Activated naive CD8-positive, alpha-beta T cell (primary cell): ENCODE measurements around the gene TUBGCP3.
"Not testable (repeated sequence)": the region's sequence is repeated elsewhere in the genome, so short reads cannot be mapped to it uniquely, and the experiment has no call there.

ENCODE experiments used
- H3K27ac Mint-ChIP-seq: one replicate; pipeline ENCODE4 v1.8.0; 2021; ENCODE audit warnings: mixed read lengths
- H3K27me3 Mint-ChIP-seq: one replicate; pipeline ENCODE4 v1.8.0; 2021; ENCODE audit warnings: mixed read lengths
- H3K36me3 Mint-ChIP-seq: one replicate; pipeline ENCODE4 v1.8.0; 2021; ENCODE audit warnings: mixed read lengths
- H3K4me1 Mint-ChIP-seq: one replicate; pipeline ENCODE4 v1.8.0; 2021; ENCODE audit warnings: low read depth, mixed read lengths
- H3K4me3 Mint-ChIP-seq: one replicate; pipeline ENCODE4 v1.8.0; 2021; ENCODE audit warnings: mild to moderate bottlenecking, mixed read lengths
- H3K9me3 Mint-ChIP-seq: one replicate; pipeline ENCODE4 v1.8.0; 2021; ENCODE audit warnings: low read depth, mixed read lengths

TUBGCP3 gene

DNA sequence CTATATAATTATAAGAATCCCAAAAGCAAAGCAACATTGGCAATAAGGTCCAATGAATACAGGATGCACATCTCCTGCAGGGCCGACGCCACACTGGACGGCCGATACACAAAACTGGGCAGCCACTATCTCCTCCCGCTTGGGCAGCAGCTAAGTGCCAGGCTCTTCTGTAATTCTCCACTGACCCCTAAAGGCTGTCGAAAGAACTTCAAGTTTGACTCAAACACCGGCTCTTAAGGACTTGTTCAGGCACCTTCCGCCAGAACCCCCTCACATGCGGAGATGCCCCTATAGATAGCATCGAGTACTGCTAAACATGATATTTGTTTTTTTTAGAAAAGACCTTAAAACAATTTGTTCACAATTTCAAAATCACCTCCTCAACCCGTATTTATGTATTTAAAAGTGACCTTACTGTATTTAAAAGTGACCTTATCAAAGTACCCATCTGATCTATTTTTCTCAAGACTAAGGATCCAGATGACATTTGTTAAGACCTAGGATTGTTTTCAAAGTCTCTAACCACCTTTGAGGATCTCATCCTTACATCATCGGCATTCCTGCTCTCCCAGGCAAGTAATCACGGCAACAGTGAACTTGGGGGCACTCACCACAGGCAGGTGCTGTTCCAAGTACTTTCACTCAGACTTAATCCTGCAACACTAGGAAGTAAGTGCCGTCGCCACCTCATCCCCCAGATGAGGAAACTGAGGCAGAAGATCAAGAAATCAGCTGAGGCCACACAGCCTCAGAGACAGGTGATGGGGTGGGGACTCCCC is 77.8 kb downstream of the TUBGCP3 start:
- Mint-ChIP-seq H3K4me3 (no peak overlapping the region), H3K9me3 (no peaks in the 10 kb centered on the region), H3K4me1 (no peaks in the 10 kb centered on the region), H3K27me3 (no peaks in the 10 kb centered on the region), H3K36me3 (peaks cover 16% of the 10 kb centered on the region), H3K27ac (no peak overlapping the region)

GRCh38 chr13:112509190-112509589 is 78.8 kb downstream of the TUBGCP3 start:
- Mint-ChIP-seq H3K9me3 (no peaks in the 10 kb centered on the region), H3K27me3 (no peaks in the 10 kb centered on the region), H3K27ac (no peak overlapping the region), H3K4me1 (no peaks in the 10 kb centered on the region), H3K4me3 (no peak overlapping the region), H3K36me3 (peaks cover 11% of the 10 kb centered on the region)

GRCh38 chr13:112506046-112506445 is 81.9 kb downstream of the TUBGCP3 start:
- H3K27ac Mint-ChIP-seq, result no peak overlapping the region
- no peaks in the 10 kb centered on the region for H3K9me3 Mint-ChIP-seq
- H3K4me1 Mint-ChIP-seq, result no peaks in the 10 kb centered on the region
- peaks cover 14% of the 10 kb centered on the region for H3K36me3 Mint-ChIP-seq
- no peak overlapping the region for H3K4me3 Mint-ChIP-seq
- no peaks in the 10 kb centered on the region for H3K27me3 Mint-ChIP-seq

DNA sequence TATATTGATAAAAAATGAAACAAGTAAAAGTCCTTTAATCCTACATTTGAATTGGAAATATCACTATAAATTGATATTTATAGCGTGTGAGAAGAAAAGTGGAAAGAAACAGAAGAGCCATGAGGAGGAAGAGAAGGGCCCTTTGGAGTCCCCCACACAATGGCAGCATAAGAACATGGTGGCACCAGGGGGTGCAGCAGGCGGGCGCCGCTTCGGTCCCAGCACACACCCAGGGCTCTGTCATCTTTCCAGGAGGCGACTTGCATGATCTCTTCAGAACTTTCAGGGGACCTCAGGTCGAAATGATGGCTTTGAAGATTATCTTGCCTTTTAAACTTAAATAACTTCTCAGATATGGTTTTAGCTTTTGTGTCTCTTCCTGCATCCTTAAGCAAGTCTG is 91.8 kb downstream of the TUBGCP3 start:
- no peaks in the 10 kb centered on the region for H3K4me1 Mint-ChIP-seq
- H3K27me3 Mint-ChIP-seq, result no peaks in the 10 kb centered on the region
- H3K27ac Mint-ChIP-seq, result no peak overlapping the region
- no peak overlapping the region for H3K4me3 Mint-ChIP-seq
- H3K36me3 Mint-ChIP-seq, result peaks cover 8% of the 10 kb centered on the region
- no peaks in the 10 kb centered on the region for H3K9me3 Mint-ChIP-seq

- no peaks in the 10 kb centered on the region for H3K27me3 Mint-ChIP-seq
- no peaks in the 10 kb centered on the region for H3K9me3 Mint-ChIP-seq
- H3K36me3 Mint-ChIP-seq, result peaks cover 6% of the 10 kb centered on the region
- H3K4me1 Mint-ChIP-seq, result no peaks in the 10 kb centered on the region
- H3K4me3 Mint-ChIP-seq, result no peak overlapping the region
- H3K27ac Mint-ChIP-seq, result no peak overlapping the region
Observed at GRCh38 chr13:112495465-112495864, 92.5 kb downstream of the TUBGCP3 start.

- Mint-ChIP-seq H3K36me3 (peaks cover 25% of the 10 kb centered on the region), H3K27ac (no peak overlapping the region), H3K27me3 (no peaks in the 10 kb centered on the region), H3K4me3 (no peak overlapping the region), H3K4me1 (no peaks in the 10 kb centered on the region), H3K9me3 (no peaks in the 10 kb centered on the region)
Observed at GRCh38 chr13:112489199-112489598, 98.8 kb downstream of the TUBGCP3 start.

GRCh38 chr13:112488343-112489050 is 99.5 kb downstream of the TUBGCP3 start:
- H3K36me3 Mint-ChIP-seq, result peaks cover 28% of the 10 kb centered on the region
- H3K27ac Mint-ChIP-seq, H3K4me3 Mint-ChIP-seq, H3K4me1 Mint-ChIP-seq, H3K9me3 Mint-ChIP-seq, H3K27me3 Mint-ChIP-seq: not testable (repeated sequence)

GRCh38 chr13:112487127-112487517 is 100.8 kb downstream of the TUBGCP3 start:
- H3K4me1 Mint-ChIP-seq, result no peaks in the 10 kb centered on the region
- H3K4me3 Mint-ChIP-seq, result no peak overlapping the region
- H3K9me3 Mint-ChIP-seq, result peaks cover 4% of the 10 kb centered on the region
- no peaks in the 10 kb centered on the region for H3K27me3 Mint-ChIP-seq
- peaks cover 41% of the 10 kb centered on the region for H3K36me3 Mint-ChIP-seq
- H3K27ac Mint-ChIP-seq, result no peak overlapping the region

DNA sequence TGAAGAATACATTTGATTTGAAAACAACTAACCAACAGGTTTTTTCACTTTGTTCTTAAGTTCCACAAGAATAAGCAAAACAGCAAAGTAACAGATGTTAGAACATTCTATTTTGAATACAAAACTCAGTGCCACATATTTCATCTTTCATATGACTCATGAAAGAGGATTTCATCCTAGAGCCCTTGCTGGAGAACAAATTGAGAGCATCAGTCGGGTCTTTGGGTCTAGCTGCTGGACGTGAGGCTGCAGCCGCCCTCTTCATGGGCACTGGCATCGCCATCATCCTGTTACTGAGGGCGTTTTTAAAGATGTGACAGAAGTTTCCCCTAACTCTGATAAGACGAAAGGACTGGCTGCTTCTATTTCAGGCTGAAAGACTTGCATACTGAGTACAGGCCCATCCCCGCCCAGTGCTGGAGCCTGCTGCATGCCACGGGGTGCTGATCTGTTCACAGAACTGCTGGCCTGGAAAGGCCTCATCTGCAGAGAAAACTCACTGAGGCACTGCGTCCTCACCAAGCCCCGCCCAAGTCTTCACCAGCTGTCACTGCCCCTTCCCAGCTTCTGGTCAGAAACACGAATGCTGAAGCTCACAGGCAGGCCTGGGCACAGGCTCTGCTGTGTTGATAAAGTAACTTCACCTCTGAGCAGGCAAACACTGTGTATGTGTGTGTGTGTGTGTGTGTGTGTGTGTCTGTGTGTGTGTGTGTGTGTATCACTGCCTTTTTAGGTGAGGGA is 101.4 kb downstream of the TUBGCP3 start:
- peaks cover 7% of the 10 kb centered on the region for H3K9me3 Mint-ChIP-seq
- no peaks in the 10 kb centered on the region for H3K4me1 Mint-ChIP-seq
- no peak overlapping the region for H3K27ac Mint-ChIP-seq
- H3K36me3 Mint-ChIP-seq, result peaks cover 41% of the 10 kb centered on the region
- no peak overlapping the region for H3K4me3 Mint-ChIP-seq
- H3K27me3 Mint-ChIP-seq, result no peaks in the 10 kb centered on the region

DNA sequence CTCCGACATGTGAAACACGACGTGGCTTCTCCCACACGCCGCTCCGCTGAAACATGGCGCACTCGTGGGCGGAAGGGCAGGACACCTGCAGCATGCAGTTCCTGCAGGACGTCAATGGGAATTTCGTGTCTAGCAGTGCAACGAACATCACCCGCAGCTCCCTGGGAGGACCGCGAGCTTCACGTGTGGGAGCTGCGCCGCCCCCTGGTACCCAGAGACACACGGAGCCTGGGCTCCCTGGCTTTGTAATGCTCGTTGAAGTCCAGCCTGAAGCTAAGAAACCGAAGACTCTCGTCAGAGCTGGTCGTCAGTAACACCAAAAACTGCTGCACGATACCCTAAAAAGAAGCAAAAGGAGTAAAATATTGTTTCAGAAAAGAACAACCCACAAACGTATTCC is 102.1 kb downstream of the TUBGCP3 start:
- H3K4me1 Mint-ChIP-seq, H3K4me3 Mint-ChIP-seq, H3K27ac Mint-ChIP-seq, H3K27me3 Mint-ChIP-seq: not testable (repeated sequence)
- Mint-ChIP-seq H3K36me3 (peaks cover 39% of the 10 kb centered on the region), H3K9me3 (peaks cover 13% of the 10 kb centered on the region)

DNA sequence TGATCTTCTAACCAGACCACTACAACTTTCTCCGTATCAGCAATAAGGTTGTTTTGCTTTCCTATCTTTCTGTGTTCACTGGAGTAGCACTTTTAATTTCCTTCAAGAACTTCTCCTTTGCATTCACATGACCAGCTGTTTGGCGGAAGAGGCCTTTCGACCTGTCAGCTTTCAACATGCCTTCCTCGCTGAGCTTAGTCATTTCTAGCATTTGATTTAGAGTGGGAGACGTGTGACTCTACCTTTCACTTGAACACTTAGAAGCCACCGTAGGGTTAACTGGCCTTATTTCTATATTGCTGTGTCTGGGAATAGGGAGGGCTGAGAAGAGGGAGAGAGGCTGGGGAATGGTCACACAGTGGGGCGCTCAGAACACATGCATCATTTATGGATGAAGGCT is 104.7 kb downstream of the TUBGCP3 start:
- Mint-ChIP-seq H3K27ac (no peak overlapping the region), H3K4me1 (no peaks in the 10 kb centered on the region), H3K9me3 (peaks cover 13% of the 10 kb centered on the region), H3K4me3 (no peak overlapping the region), H3K36me3 (peaks cover 34% of the 10 kb centered on the region), H3K27me3 (no peaks in the 10 kb centered on the region)

DNA sequence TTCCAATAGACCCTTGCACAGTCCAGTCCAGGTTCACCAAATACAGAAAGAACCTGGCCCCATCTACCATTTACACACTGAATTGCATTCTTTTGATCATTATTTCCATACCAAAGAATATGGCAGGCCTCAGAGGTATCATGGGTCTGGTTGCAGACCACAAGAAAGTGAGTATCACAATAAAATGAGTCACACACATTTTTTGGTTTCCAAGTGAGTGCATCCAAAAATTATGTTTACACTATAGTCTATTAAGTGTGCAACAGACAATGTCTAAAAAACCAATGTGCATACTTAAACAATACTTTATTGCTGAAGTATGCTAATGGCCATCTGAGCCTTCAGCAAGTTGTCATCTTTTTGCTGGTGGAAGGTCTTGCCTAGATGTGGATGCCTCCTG is 106.5 kb downstream of the TUBGCP3 start:
- Mint-ChIP-seq H3K4me3 (no peak overlapping the region), H3K9me3 (peaks cover 13% of the 10 kb centered on the region), H3K27me3 (no peaks in the 10 kb centered on the region), H3K36me3 (peaks cover 27% of the 10 kb centered on the region), H3K4me1 (no peaks in the 10 kb centered on the region), H3K27ac (no peak overlapping the region)

DNA sequence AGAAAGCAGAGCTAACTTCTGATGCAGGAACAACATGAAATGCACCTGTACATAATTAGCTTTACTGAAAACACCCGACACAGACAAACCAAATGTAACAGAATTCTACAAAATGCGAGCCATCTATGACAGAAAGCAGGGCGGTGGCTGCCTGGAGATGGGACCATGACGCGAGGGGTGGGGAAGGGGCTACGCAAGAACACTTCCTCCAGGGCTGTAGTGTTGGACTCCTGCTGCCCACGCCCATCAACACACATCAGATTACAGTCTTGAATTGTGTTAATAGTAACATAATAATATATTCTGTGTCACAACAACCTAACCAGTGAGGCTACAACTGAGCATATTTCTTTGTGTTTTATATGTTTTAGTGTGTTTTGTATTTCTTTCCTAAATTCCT is 108.6 kb downstream of the TUBGCP3 start:
- no peak overlapping the region for H3K27ac Mint-ChIP-seq
- H3K9me3 Mint-ChIP-seq, result peaks cover 13% of the 10 kb centered on the region
- no peaks in the 10 kb centered on the region for H3K27me3 Mint-ChIP-seq
- H3K36me3 Mint-ChIP-seq, result peaks cover 19% of the 10 kb centered on the region
- H3K4me1 Mint-ChIP-seq, result no peaks in the 10 kb centered on the region
- H3K4me3 Mint-ChIP-seq, result no peak overlapping the region

- peaks cover 18% of the 10 kb centered on the region for H3K9me3 Mint-ChIP-seq
- H3K27ac Mint-ChIP-seq, result no peak overlapping the region
- H3K27me3 Mint-ChIP-seq, result no peaks in the 10 kb centered on the region
- H3K36me3 Mint-ChIP-seq, result peaks cover 12% of the 10 kb centered on the region
- no peak overlapping the region for H3K4me3 Mint-ChIP-seq
- no peaks in the 10 kb centered on the region for H3K4me1 Mint-ChIP-seq
Observed at GRCh38 chr13:112477070-112477619, 110.8 kb downstream of the TUBGCP3 start.

DNA sequence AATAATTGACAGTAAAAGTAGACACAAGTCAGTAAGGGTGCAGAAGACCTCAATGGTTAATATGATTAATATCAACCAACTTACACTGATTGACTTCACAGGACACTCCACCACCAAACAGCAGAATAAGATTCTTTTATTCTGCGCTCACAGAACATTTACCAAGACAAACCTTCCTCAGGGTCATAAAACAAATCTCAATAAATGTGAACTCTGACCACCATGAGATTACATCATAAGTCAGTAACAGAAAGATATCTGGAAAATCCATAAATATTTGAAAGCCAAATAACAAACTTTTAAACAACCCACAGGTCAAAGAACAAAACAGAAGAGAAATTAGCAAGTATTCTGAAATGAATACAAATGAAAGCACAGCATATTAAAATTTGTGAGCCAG is 112.1 kb downstream of the TUBGCP3 start:
- H3K4me1 Mint-ChIP-seq, result no peaks in the 10 kb centered on the region
- no peak overlapping the region for H3K4me3 Mint-ChIP-seq
- H3K36me3 Mint-ChIP-seq, result peaks cover 20% of the 10 kb centered on the region
- peaks cover 13% of the 10 kb centered on the region for H3K9me3 Mint-ChIP-seq
- no peak overlapping the region for H3K27ac Mint-ChIP-seq
- no peaks in the 10 kb centered on the region for H3K27me3 Mint-ChIP-seq
